H9 (cell line): ENCODE data around the gene DNAJC11. TPM values are rescaled to one million over a fixed set of nuclear protein-coding genes. Genes with fewer than 3 reads are reported as not detected.

Experiments used
- DNase-seq: peaks from one replicate; pipeline ENCODE4 v3.0.0-alpha.2; 2017
- H2AFZ ChIP-seq: one replicate; pipeline ENCODE4 v1.6.1; 2013; ENCODE audit warnings: mild to moderate bottlenecking, low read length, control low read depth, moderate library complexity
- H2AK5ac ChIP-seq: 2 replicates; pipeline ENCODE4 v1.6.1; 2013; ENCODE audit warnings: low read length, control low read depth, mixed read lengths; ENCODE audit not compliant: insufficient read length
- H2BK120ac ChIP-seq: one replicate; pipeline ENCODE4 v1.6.1; 2013; ENCODE audit warnings: low read depth, mild to moderate bottlenecking, low read length, control low read depth, inconsistent platforms; ENCODE audit not compliant: poor library complexity, severe bottlenecking
- H2BK12ac ChIP-seq: 2 replicates; pipeline ENCODE4 v1.6.1; 2013; ENCODE audit warnings: low read length, control low read depth, mixed read lengths, low read depth; ENCODE audit not compliant: insufficient read length
- H2BK15ac ChIP-seq: 2 replicates; pipeline ENCODE4 v1.6.1; 2013; ENCODE audit warnings: low read depth, low read length, control low read depth
- H2BK20ac ChIP-seq: one replicate; pipeline ENCODE4 v1.6.1; 2013; ENCODE audit warnings: low read depth, mild to moderate bottlenecking, low read length, control low read depth, inconsistent platforms; ENCODE audit not compliant: poor library complexity, severe bottlenecking
- H2BK5ac ChIP-seq: 2 replicates; pipeline ENCODE4 v1.6.1; 2013; ENCODE audit warnings: low read length, control low read depth, mixed read lengths; ENCODE audit not compliant: insufficient read length
- H3K14ac ChIP-seq: 2 replicates; pipeline ENCODE4 v1.6.1; 2013; ENCODE audit warnings: low read length, control low read depth; ENCODE audit not compliant: insufficient read depth
- H3K18ac ChIP-seq: 2 replicates; pipeline ENCODE4 v1.6.1; 2013; ENCODE audit warnings: low read depth, mild to moderate bottlenecking, mixed read lengths, low read length, control low read depth; ENCODE audit not compliant: insufficient read length
- H3K23ac ChIP-seq: 2 replicates; pipeline ENCODE4 v1.6.1; 2013; ENCODE audit warnings: low read length, control low read depth, mixed read lengths, low read depth; ENCODE audit not compliant: insufficient read length
- H3K23me2 ChIP-seq: 2 replicates; pipeline ENCODE4 v1.6.1; 2013; ENCODE audit warnings: low read depth, mild to moderate bottlenecking, mixed read lengths, low read length, control low read depth; ENCODE audit not compliant: insufficient read length, poor library complexity, severe bottlenecking
- H3K27ac ChIP-seq: 2 replicates; pipeline ENCODE4 v1.5.1; 2013; ENCODE audit warnings: low read length, control low read depth, mixed read lengths, low read depth; ENCODE audit not compliant: insufficient read length
- H3K27me3 ChIP-seq: 2 replicates; pipeline ENCODE4 v1.6.1; 2013; ENCODE audit warnings: low read length, control low read depth, inconsistent platforms; ENCODE audit not compliant: insufficient read depth
- H3K4ac ChIP-seq: 2 replicates; pipeline ENCODE4 v1.6.1; 2013; ENCODE audit warnings: low read depth, mild to moderate bottlenecking, control low read depth, inconsistent platforms, low read length, moderate library complexity
- H3K4me1 ChIP-seq: 2 replicates; pipeline ENCODE4 v1.6.1; 2013; ENCODE audit warnings: low read length, control low read depth, inconsistent platforms; ENCODE audit not compliant: insufficient read depth
- H3K4me2 ChIP-seq: 2 replicates; pipeline ENCODE4 v1.6.1; 2013; ENCODE audit warnings: low read length, control low read depth, mixed read lengths; ENCODE audit not compliant: insufficient read length, insufficient read depth
- H3K56ac ChIP-seq: 2 replicates; pipeline ENCODE4 v1.6.1; 2013; ENCODE audit warnings: low read depth, mild to moderate bottlenecking, mixed read lengths, low read length, control low read depth; ENCODE audit not compliant: insufficient read length
- H3K79me1 ChIP-seq: 2 replicates; pipeline ENCODE4 v1.6.1; 2013; ENCODE audit warnings: low read depth, mild to moderate bottlenecking, moderate library complexity, low read length, control low read depth, inconsistent platforms; ENCODE audit not compliant: insufficient read depth, poor library complexity, severe bottlenecking
- H3K79me2 ChIP-seq: 2 replicates; pipeline ENCODE4 v1.6.1; 2013; ENCODE audit warnings: low read length, control low read depth, inconsistent platforms; ENCODE audit not compliant: insufficient read depth
- H3K9ac ChIP-seq: 2 replicates; pipeline ENCODE4 v1.6.1; 2013; ENCODE audit warnings: low read length, control low read depth, mixed read lengths; ENCODE audit not compliant: insufficient read length; ENCODE audit errors: extremely low read depth
- H3K9me3 ChIP-seq: one replicate; pipeline ENCODE4 v1.6.1; 2013; ENCODE audit warnings: low read depth, low read length, inconsistent platforms; ENCODE audit not compliant: control insufficient read depth
- H3T11ph ChIP-seq: one replicate; pipeline ENCODE4 v1.6.1; 2013; ENCODE audit warnings: mild to moderate bottlenecking, low read length, control low read depth, inconsistent platforms
- H4K20me1 ChIP-seq: one replicate; pipeline ENCODE4 v1.6.1; 2013; ENCODE audit not compliant: control insufficient read depth, insufficient read length, insufficient read depth
- H4K5ac ChIP-seq: 2 replicates; pipeline ENCODE4 v1.6.1; 2013; ENCODE audit warnings: low read depth, mild to moderate bottlenecking, mixed read lengths, low read length, control low read depth; ENCODE audit not compliant: insufficient read length
- H4K8ac ChIP-seq: replicated peaks from 2 replicates; pipeline ENCODE4 v1.6.1; 2013; ENCODE audit warnings: low read length, control low read depth, mixed read lengths, low read depth; ENCODE audit not compliant: insufficient read length
- H4K91ac ChIP-seq: 2 replicates; pipeline ENCODE4 v1.6.1; 2013; ENCODE audit warnings: low read depth, mild to moderate bottlenecking, moderate library complexity, mixed read lengths, low read length, control low read depth; ENCODE audit not compliant: insufficient read length
- H3K27ac Mint-ChIP-seq, 3 experiments: 2 replicates in 2 of 3; 3 replicates in 1 of 3; pipeline ENCODE4 v1.8.0; 2020 to 2021; ENCODE audit warnings: mixed read lengths in 3 of 3, mild to moderate bottlenecking in 1 of 3, moderate library complexity in 1 of 3
- H3K27me3 Mint-ChIP-seq: 2 replicates; pipeline ENCODE4 v1.8.0; 2021; ENCODE audit warnings: low read depth, mild to moderate bottlenecking, moderate library complexity, mixed read lengths
- H3K36me3 Mint-ChIP-seq, 3 experiments: 2 replicates in 2 of 3; 3 replicates in 1 of 3; pipeline ENCODE4 v1.8.0; 2020 to 2021; ENCODE audit warnings: low read depth in 3 of 3, mixed read lengths in 3 of 3; ENCODE audit not compliant: insufficient read depth in 1 of 3
- H3K4me1 Mint-ChIP-seq, 2 experiments: 2 replicates each; pipeline ENCODE4 v1.8.0; 2020; ENCODE audit warnings: mixed read lengths in 2 of 2
- H3K4me3 Mint-ChIP-seq, 2 experiments: 2 replicates in 1 of 2; 3 replicates in 1 of 2; pipeline ENCODE4 v1.8.0; 2020 to 2021; ENCODE audit warnings: mild to moderate bottlenecking in 2 of 2, mixed read lengths in 2 of 2, moderate library complexity in 1 of 2
- H3K9me3 Mint-ChIP-seq, 2 experiments: 2 replicates in 1 of 2; 3 replicates in 1 of 2; pipeline ENCODE4 v1.8.0; 2020; ENCODE audit warnings: mild to moderate bottlenecking in 2 of 2, mixed read lengths in 2 of 2, moderate library complexity in 1 of 2
- WGBS: extraction: QIAGEN DNeasy Blood & Tissue Kit; methylation state at CpG from one replicate; pipeline ENCODE4 v1.1.7; 2013; ENCODE audit warnings: missing lambda C conversion rate, low lambda C conversion rate, mixed read lengths; ENCODE audit not compliant: insufficient read length; ENCODE audit errors: extremely low coverage; 5-methylcytosine and 5-hydroxymethylcytosine counted together
- total RNA-seq: library from RNA; stranded (reverse); gene quantifications from 2 replicates; pipeline ENCODE4 v1.2.1, GENCODE V29; 2021
- TF ChIP-seq, protein P1 (sequence below): fragments of 200-600 bp; sonication (generic); conservative IDR thresholded peaks from 3 replicates; pipeline ENCODE4 v1.8.0; 2021; ENCODE audit warnings: antibody characterized with exemption, mild to moderate bottlenecking

DNAJC11 gene
- total RNA-seq, 1 experiment from 2014 or later: 88.5 TPM

DNA sequence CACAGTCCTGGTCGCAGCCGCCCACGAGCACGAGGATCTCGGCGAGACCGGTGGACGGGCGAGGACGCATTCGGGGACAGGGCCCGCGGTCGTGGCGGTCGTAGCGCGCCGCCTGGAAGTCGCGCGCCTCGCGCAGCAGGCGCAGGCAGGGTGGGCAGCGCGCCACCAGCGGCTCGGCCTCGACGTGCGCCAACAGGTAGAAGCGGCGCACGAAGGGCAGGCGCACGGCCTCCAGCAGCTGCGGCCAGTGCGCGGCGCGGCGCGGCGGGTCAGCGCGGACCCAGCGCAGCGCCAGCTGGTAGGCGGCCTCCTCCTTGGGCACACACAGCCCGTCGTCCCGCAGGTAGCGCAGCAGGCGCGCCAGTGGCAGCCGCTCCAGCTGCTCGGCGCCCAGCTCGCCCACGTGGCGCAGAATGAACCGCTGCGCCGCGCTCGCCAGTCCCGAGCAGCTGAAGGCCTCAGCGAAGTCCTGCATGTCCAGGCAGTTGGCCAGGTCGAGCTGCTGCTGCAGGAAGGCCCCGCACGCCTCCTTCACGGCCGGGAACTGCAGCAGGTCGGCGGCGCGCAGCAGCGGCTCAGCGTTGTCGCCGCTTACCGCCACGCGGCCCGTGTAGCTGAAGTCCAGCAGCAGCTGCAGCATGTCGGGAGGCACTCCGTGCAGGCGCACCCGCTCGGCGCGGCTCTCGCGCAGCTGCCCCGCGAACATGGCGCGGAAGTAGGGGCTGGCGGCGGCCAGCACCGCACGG is 99.5 kb downstream of the DNAJC11 start:
- Histone ChIP-seq H3K4ac (no peak overlapping the region), H2BK12ac (no peak overlapping the region), H2BK20ac (no peak overlapping the region), H2BK120ac (no peak overlapping the region), H3T11ph (no peak overlapping the region), H2AK5ac (no peak overlapping the region), H4K8ac (no peak overlapping the region), H2AFZ (no peak overlapping the region), H4K5ac (no peak overlapping the region), H3K9me3 (no peaks in the 10 kb centered on the region), H3K23me2 (peaks cover 21% of the 10 kb centered on the region), H3K18ac (peak overlapping the region; percentile 16), H4K91ac (no peak overlapping the region), H3K27ac (no peak overlapping the region), H3K56ac (no peak overlapping the region), H3K14ac (peak overlapping the region; percentile 30; the same call in 1 of the 2 replicates), H3K9ac (peak overlapping the region; percentile 56), H3K4me2 (peak overlapping the region; percentile 83), H3K27me3 (no peaks in the 10 kb centered on the region), H2BK5ac (no peak overlapping the region), H3K79me2 (peaks cover 18% of the 10 kb centered on the region; the same call in 1 of the 2 replicates), H4K20me1 (peaks cover 2% of the 10 kb centered on the region), H3K4me1 (no peaks in the 10 kb centered on the region), H3K23ac (no peak overlapping the region), H3K79me1 (no peaks in the 10 kb centered on the region), H2BK15ac (no peak overlapping the region)
- no peaks in the 10 kb centered on the region for H3K9me3 Mint-ChIP-seq
- TF ChIP-seq, protein P1, sequence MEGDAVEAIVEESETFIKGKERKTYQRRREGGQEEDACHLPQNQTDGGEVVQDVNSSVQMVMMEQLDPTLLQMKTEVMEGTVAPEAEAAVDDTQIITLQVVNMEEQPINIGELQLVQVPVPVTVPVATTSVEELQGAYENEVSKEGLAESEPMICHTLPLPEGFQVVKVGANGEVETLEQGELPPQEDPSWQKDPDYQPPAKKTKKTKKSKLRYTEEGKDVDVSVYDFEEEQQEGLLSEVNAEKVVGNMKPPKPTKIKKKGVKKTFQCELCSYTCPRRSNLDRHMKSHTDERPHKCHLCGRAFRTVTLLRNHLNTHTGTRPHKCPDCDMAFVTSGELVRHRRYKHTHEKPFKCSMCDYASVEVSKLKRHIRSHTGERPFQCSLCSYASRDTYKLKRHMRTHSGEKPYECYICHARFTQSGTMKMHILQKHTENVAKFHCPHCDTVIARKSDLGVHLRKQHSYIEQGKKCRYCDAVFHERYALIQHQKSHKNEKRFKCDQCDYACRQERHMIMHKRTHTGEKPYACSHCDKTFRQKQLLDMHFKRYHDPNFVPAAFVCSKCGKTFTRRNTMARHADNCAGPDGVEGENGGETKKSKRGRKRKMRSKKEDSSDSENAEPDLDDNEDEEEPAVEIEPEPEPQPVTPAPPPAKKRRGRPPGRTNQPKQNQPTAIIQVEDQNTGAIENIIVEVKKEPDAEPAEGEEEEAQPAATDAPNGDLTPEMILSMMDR: no peak; the same call in 2 of the 3 replicates
- H3K27me3 Mint-ChIP-seq: no peaks in the 10 kb centered on the region
- H3K36me3 Mint-ChIP-seq: peaks cover 7 to 30% (median 21%) of the 10 kb centered on the region in 3 experiments
- DNase-seq: no peak
- WGBS: no CpG with 5 or more reads among the region's 103 CpGs
- peak overlapping the region; percentile 88 to 94 for H3K4me3 Mint-ChIP-seq
- H3K27ac Mint-ChIP-seq: no peak overlapping the region
- H3K4me1 Mint-ChIP-seq: peaks cover 28 to 29% of the 10 kb centered on the region in 2 experiments
